Naive thymus-derived CD4-positive, alpha-beta T cell (primary cell): ENCODE results near the gene ATAT1. TPM values are rescaled to one million over a fixed set of nuclear protein-coding genes. Genes with fewer than 3 reads are reported as not detected.
A peak's percentile ranks its signal among the peaks of the same experiment; 100 is the strongest.

Experiments
- ATAC-seq: fragments of 150-1000 bp; cut with Tn5 transposase; 2 replicates; pipeline ENCODE4 v1.10.0; 2021; ENCODE audit warnings: mild to moderate bottlenecking, moderate library complexity
- CTCF ChIA-PET: fragments of 350-600 bp; sonication (Branson Sonifier 250); formaldehyde crosslinking; loops from one replicate; lab custom pipeline; 2021; ENCODE audit warnings: antibody characterized with exemption; lab: Charles Lee
- POLR2A ChIA-PET: fragments of 350-600 bp; sonication (Branson Sonifier 250); formaldehyde crosslinking; loops from one replicate; lab custom pipeline; 2021; ENCODE audit warnings: antibody characterized with exemption, inconsistent platforms; lab: Charles Lee
- DNase-seq, 9 donors: peaks; one replicate each; pipeline versions ENCODE4 v3.0.0 to v3.0.0-alpha.2; 2020 to 2022; ENCODE audit warnings: mixed read lengths in 1 of 9
- H3K27ac ChIP-seq: one replicate; pipeline ENCODE4 v1.7.0; 2013; ENCODE audit warnings: mild to moderate bottlenecking, low read depth, low read length, moderate library complexity
- H3K27me3 ChIP-seq, 2 donors: one replicate each; pipeline ENCODE4 v1.7.0; 2013; ENCODE audit warnings: low read length in 2 of 2, mild to moderate bottlenecking in 2 of 2, moderate library complexity in 2 of 2; ENCODE audit not compliant: control insufficient read depth in 2 of 2, insufficient read depth in 2 of 2
- H3K36me3 ChIP-seq, 3 experiments: 1 replicate in 2 of 3; 2 replicates in 1 of 3; pipeline ENCODE4 v1.7.0; 2013; ENCODE audit warnings: low read length in 3 of 3, mild to moderate bottlenecking in 3 of 3, moderate library complexity in 1 of 3; ENCODE audit not compliant: insufficient read depth in 3 of 3, control insufficient read depth in 2 of 3
- H3K4me1 ChIP-seq, 2 donors: one replicate each; pipeline ENCODE4 v1.7.0; 2013; ENCODE audit warnings: low read length in 2 of 2, mild to moderate bottlenecking in 2 of 2, moderate library complexity in 1 of 2; ENCODE audit not compliant: control insufficient read depth in 2 of 2, insufficient read depth in 2 of 2
- H3K4me3 ChIP-seq: 2 replicates; pipeline ENCODE4 v1.7.0; 2013; ENCODE audit warnings: mild to moderate bottlenecking, low read length
- H3K9me3 ChIP-seq, 3 experiments: 1 replicate in 2 of 3; 2 replicates in 1 of 3; pipeline ENCODE4 v1.7.0; 2013; ENCODE audit warnings: low read length in 3 of 3; ENCODE audit not compliant: control insufficient read depth in 2 of 3
- H3K27ac Mint-ChIP-seq, 9 donors: one replicate each; pipeline ENCODE4 v1.8.0; 2020 to 2022; ENCODE audit warnings: mixed read lengths in 9 of 9, mild to moderate bottlenecking in 8 of 9, moderate library complexity in 5 of 9, inconsistent platforms in 2 of 9
- H3K27me3 Mint-ChIP-seq, 5 donors: one replicate each; pipeline ENCODE4 v1.8.0; 2021 to 2022; ENCODE audit warnings: mixed read lengths in 5 of 5, mild to moderate bottlenecking in 1 of 5
- H3K36me3 Mint-ChIP-seq, 5 donors: one replicate each; pipeline ENCODE4 v1.8.0; 2020 to 2022; ENCODE audit warnings: mixed read lengths in 5 of 5, mild to moderate bottlenecking in 3 of 5, inconsistent platforms in 1 of 5
- H3K4me1 Mint-ChIP-seq, 7 donors: one replicate each; pipeline ENCODE4 v1.8.0; 2020 to 2022; ENCODE audit warnings: mixed read lengths in 7 of 7, mild to moderate bottlenecking in 3 of 7, inconsistent platforms in 1 of 7
- H3K4me3 Mint-ChIP-seq, 10 donors: one replicate each; pipeline ENCODE4 v1.8.0; 2020 to 2022; ENCODE audit warnings: mild to moderate bottlenecking in 10 of 10, mixed read lengths in 10 of 10, moderate library complexity in 6 of 10, inconsistent platforms in 2 of 10
- H3K9me3 Mint-ChIP-seq, 11 donors: one replicate each; pipeline ENCODE4 v1.8.0; 2020 to 2022; ENCODE audit warnings: mixed read lengths in 11 of 11, mild to moderate bottlenecking in 4 of 11, inconsistent platforms in 1 of 11, moderate library complexity in 1 of 11
- intact Hi-C, 2 donors: fragments of 100-400 bp; cut with micrococcal nuclease; formaldehyde crosslinking; loops; one replicate each; pipeline ENCODE4 v1.15.1; 2023
- microRNA-seq: library from miRNA; unstranded; fragments of <30 nt; microRNA quantifications from one replicate; pipeline ENCODE4 v1.2.0, GENCODE V29; 2022; ENCODE audit warnings: borderline microRNAs expressed
- polyA plus RNA-seq, 2 donors: library from polyadenylated mRNA; unstranded; fragments of 300-500 nt; fragmentation: Illumina TruSeq; gene quantifications; one replicate each; pipeline ENCODE4 v1.2.3, GENCODE V29; 2021
- total RNA-seq, 6 experiments: library from RNA in 5 of 6; stranded (reverse) in 5 of 6; gene quantifications; 1 replicate in 5 of 6; 2 replicates in 1 of 6; pipeline ENCODE4 v1.2.3 and lab custom pipeline; 2021 to 2026

ATAT1 gene
- total and polyA plus RNA-seq, 7 experiments from 2014 or later = 1.3 to 12.0 (median 9.0) TPM

DNA sequence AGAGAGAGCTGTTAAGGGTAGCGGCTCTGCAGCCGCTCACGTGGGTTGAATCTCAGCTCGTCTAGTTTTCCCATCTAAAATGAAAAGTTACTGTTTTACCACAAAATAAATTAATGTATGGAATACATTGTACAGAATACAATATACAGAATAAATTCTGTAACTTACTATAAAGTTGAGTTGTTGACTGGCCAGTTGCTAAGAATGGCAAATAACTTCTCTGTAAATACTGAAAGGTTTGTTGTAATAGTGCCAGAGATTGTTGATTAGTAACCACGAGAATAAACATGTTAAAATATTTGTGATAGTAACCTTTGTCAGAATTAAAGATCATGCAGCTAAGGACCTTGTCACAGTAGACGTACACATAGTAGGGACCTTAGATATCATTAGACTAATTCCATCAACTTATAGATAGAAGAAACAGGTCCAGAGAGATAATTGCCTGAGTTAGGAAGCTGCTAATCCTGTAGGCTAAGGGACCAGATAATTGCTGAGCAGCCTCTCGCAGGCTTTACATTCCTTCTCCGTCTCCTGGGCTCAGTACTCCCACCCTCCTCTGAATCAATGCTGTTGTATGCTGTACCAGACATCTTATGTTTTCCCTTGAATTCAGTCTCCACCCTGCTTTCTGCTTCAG lies 64.7 kb downstream of the ATAT1 start:
- Mint-ChIP-seq H3K9me3 (no peaks in the 10 kb centered on the region), H3K27me3 (no peaks in the 10 kb centered on the region), H3K4me1 (peaks cover 39 to 48% (median 44%) of the 10 kb centered on the region in 7 donors), H3K36me3 (peaks cover 0 to 11% (median 0%) of the 10 kb centered on the region in 5 donors), H3K4me3 (peak overlapping the region; percentile 86 to 100 (median 90)), H3K27ac (peak overlapping the region; percentile 18 to 99 (median 81))
- H3K36me3 ChIP-seq = peaks cover 0 to 6% (median 0%) of the 10 kb centered on the region in 3 experiments
- H3K27me3 ChIP-seq = no peaks in the 10 kb centered on the region
- POLR2A ChIA-PET = interaction anchor here (0.6 to 5.3 kb wide), 6 partner anchors 10 to 76 kb away, joined by 3 to 38 read pairs (median 4); partner anchors contain the start of genes MDC1, MRPS18B and PPP1R10
- CTCF ChIA-PET = interaction anchor here (0.9 to 2.9 kb wide), 6 partner anchors 13 to 150 kb away, joined by 3 to 12 read pairs (median 4); partner anchors contain the start of genes DHX16, MDC1 and TUBB
- H3K4me3 ChIP-seq = peak overlapping the region; percentile 64
- H3K27ac ChIP-seq = peak overlapping the region; percentile 73
- peaks cover 21 to 31% of the 10 kb centered on the region in 2 donors for H3K4me1 ChIP-seq
- intact Hi-C loops = loop anchor here in 1 of 2 donors (1.0 kb wide), 1 partner anchor 9 kb away; no protein-coding TSS in a partner anchor
- DNase-seq (no peak), ATAC-seq (no peak)
- no peaks in the 10 kb centered on the region for H3K9me3 ChIP-seq

Small RNAs within 50 kb of the gene (microRNA-seq; reads per million reads assigned to microRNA genes)
- gene MIR877 = 13.5 reads per million, percentile 26 among the genes with 10 or more reads in this experiment

Other genes with a start within 250 kb of the ATAT1 start
- gene HLA-E, start 137.4 kb upstream of the ATAT1 start, total RNA-seq = 1,000 to 10,000 TPM in 4 of 5 experiments, 100 to 1,000 TPM in 1; 614 to 1,412 (median 1,095) TPM
- gene HLA-E, start 137.4 kb upstream of the ATAT1 start, polyA plus RNA-seq = 1,000 to 10,000 TPM; 3,020 to 3,096 TPM
- gene GNL1, start 70.4 kb upstream of the ATAT1 start, total RNA-seq = 100 to 1,000 TPM in 2 of 5 experiments, 10 to 100 TPM in 3; 56.0 to 190 (median 73.1) TPM
- 10 to 100 TPM; 27.7 to 29.6 TPM for gene GNL1, start 70.4 kb upstream of the ATAT1 start, polyA plus RNA-seq
- gene PRR3, start 69.6 kb upstream of the ATAT1 start, total RNA-seq = 10 to 100 TPM; 14.1 to 29.4 (median 23.3) TPM
- gene PRR3, start 69.6 kb upstream of the ATAT1 start, polyA plus RNA-seq = 10 to 100 TPM; 11.1 to 14.4 TPM
- gene ABCF1, start 55.4 kb upstream of the ATAT1 start, total RNA-seq = 100 to 1,000 TPM in 1 of 5 experiments, 10 to 100 TPM in 4; 65.1 to 116 (median 86.6) TPM
- 10 to 100 TPM; 25.2 to 45.5 TPM for gene ABCF1, start 55.4 kb upstream of the ATAT1 start, polyA plus RNA-seq
- 100 to 1,000 TPM; 108 to 286 (median 146) TPM for gene PPP1R10, start 9.6 kb upstream of the ATAT1 start, total RNA-seq
- gene PPP1R10, start 9.6 kb upstream of the ATAT1 start, polyA plus RNA-seq = 10 to 100 TPM; 21.6 to 23.6 TPM
- gene MRPS18B, start 9.0 kb upstream of the ATAT1 start, total RNA-seq = 10 to 100 TPM; 20.4 to 51.2 (median 47.7) TPM
- gene MRPS18B, start 9.0 kb upstream of the ATAT1 start, polyA plus RNA-seq = 100 to 1,000 TPM; 145 to 169 TPM
- 10 to 100 TPM; 23.7 to 38.0 (median 32.1) TPM for gene C6orf136, start 20.3 kb downstream of the ATAT1 start, total RNA-seq
- 10 to 100 TPM; 12.3 to 22.5 TPM for gene C6orf136, start 20.3 kb downstream of the ATAT1 start, polyA plus RNA-seq
- gene DHX16, start 46.1 kb downstream of the ATAT1 start, total RNA-seq = 10 to 100 TPM; 25.9 to 51.5 (median 46.7) TPM
- gene DHX16, start 46.1 kb downstream of the ATAT1 start, polyA plus RNA-seq = 10 to 100 TPM; 14.9 to 38.3 TPM
- gene PPP1R18, start 59.8 kb downstream of the ATAT1 start, total RNA-seq = 100 to 1,000 TPM in 2 of 5 experiments, 10 to 100 TPM in 3; 60.9 to 262 (median 95.3) TPM
- gene PPP1R18, start 59.8 kb downstream of the ATAT1 start, polyA plus RNA-seq = 10 to 100 TPM; 70.3 to 90.5 TPM
- 10 to 100 TPM in 1 of 5 experiments, 1 to 10 TPM in 4; 2.3 to 29.4 (median 3.1) TPM for gene NRM, start 64.1 kb downstream of the ATAT1 start, total RNA-seq
- gene NRM, start 64.1 kb downstream of the ATAT1 start, polyA plus RNA-seq = 1 to 10 TPM; 7.2 to 7.6 TPM
- 10 to 100 TPM; 40.3 to 78.9 (median 62.0) TPM for gene MDC1, start 90.4 kb downstream of the ATAT1 start, total RNA-seq
- gene MDC1, start 90.4 kb downstream of the ATAT1 start, polyA plus RNA-seq = 10 to 100 TPM in 1 of 2 donors, 1 to 10 TPM in 1; 4.5 to 11.0 TPM
- 100 to 1,000 TPM in 4 of 5 experiments, 10 to 100 TPM in 1; 86.7 to 930 (median 242) TPM for gene TUBB, start 93.5 kb downstream of the ATAT1 start, total RNA-seq
- 100 to 1,000 TPM; 107 to 151 TPM for gene TUBB, start 93.5 kb downstream of the ATAT1 start, polyA plus RNA-seq
- 100 to 1,000 TPM in 1 of 5 experiments, 10 to 100 TPM in 4; 59.4 to 204 (median 81.3) TPM for gene FLOT1, start 115.8 kb downstream of the ATAT1 start, total RNA-seq
- 100 to 1,000 TPM; 107 to 132 TPM for gene FLOT1, start 115.8 kb downstream of the ATAT1 start, polyA plus RNA-seq
- 10 to 100 TPM; 10.8 to 69.9 (median 26.7) TPM for gene IER3, start 117.7 kb downstream of the ATAT1 start, total RNA-seq
- gene IER3, start 117.7 kb downstream of the ATAT1 start, polyA plus RNA-seq = 1 to 10 TPM; 2.2 to 2.8 TPM